Measurements from ENCODE around the gene GAB2.

DNA sequence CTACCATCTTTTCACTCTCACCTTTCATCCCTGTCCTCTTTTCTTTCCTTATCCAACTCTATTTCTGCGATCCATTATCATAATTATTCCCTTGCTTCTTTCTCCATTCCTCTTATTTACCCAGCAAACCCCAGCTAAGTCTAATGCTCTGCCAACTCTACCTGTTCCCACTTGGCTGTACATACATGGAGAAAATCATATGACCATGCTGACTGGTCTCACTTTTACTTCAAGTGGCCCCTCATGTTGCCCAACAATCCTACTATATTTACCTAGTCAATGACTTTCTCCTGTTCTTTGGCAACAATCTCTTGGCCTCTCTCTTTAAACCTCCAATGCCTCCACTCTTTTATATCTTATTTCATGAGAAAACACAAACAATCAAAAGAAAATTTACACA is 134.8 kb downstream of the GAB2 start:
- no peak for TF ChIP-seq POLR2AphosphoS5 (IDR thresholded peaks at IDR 0.05)
- TF ChIP-seq, protein P1, sequence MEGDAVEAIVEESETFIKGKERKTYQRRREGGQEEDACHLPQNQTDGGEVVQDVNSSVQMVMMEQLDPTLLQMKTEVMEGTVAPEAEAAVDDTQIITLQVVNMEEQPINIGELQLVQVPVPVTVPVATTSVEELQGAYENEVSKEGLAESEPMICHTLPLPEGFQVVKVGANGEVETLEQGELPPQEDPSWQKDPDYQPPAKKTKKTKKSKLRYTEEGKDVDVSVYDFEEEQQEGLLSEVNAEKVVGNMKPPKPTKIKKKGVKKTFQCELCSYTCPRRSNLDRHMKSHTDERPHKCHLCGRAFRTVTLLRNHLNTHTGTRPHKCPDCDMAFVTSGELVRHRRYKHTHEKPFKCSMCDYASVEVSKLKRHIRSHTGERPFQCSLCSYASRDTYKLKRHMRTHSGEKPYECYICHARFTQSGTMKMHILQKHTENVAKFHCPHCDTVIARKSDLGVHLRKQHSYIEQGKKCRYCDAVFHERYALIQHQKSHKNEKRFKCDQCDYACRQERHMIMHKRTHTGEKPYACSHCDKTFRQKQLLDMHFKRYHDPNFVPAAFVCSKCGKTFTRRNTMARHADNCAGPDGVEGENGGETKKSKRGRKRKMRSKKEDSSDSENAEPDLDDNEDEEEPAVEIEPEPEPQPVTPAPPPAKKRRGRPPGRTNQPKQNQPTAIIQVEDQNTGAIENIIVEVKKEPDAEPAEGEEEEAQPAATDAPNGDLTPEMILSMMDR (IDR thresholded peaks at IDR 0.05): no peak
- no peak for TF ChIP-seq EP300 (IDR thresholded peaks at IDR 0.05)
- TF ChIP-seq POLR2A (IDR thresholded peaks at IDR 0.05): no peak

Data from stomach (tissue), 4 donors.